IPS-18a (cell line): ENCODE results near the gene KRT35.

Source experiments
- H3K27ac ChIP-seq: one replicate; pipeline ENCODE4 v1.5.1; 2013; ENCODE audit warnings: low read length
- H3K27me3 ChIP-seq: one replicate; pipeline ENCODE4 v1.6.1; 2013; ENCODE audit warnings: mild to moderate bottlenecking, low read length; ENCODE audit not compliant: control insufficient read depth, insufficient read depth
- H3K36me3 ChIP-seq: one replicate; pipeline ENCODE4 v1.6.1; 2013; ENCODE audit warnings: low read depth, low read length; ENCODE audit not compliant: control insufficient read depth
- H3K4me1 ChIP-seq: one replicate; pipeline ENCODE4 v1.6.1; 2013; ENCODE audit warnings: low read depth, low read length; ENCODE audit not compliant: control insufficient read depth
- H3K4me3 ChIP-seq: one replicate; pipeline ENCODE4 v1.5.1; 2013; ENCODE audit warnings: low read length
- H3K9ac ChIP-seq: one replicate; pipeline ENCODE4 v1.6.1; 2013; ENCODE audit warnings: mild to moderate bottlenecking, low read length, moderate library complexity
- H3K9me3 ChIP-seq: one replicate; pipeline ENCODE4 v1.6.1; 2013; ENCODE audit warnings: low read depth, low read length; ENCODE audit not compliant: control insufficient read depth

Gene KRT35

GRCh38 chr17:41464682-41465081, 16.3 kb downstream of the KRT35 start:
- H3K9me3 ChIP-seq, result no peaks in the 10 kb centered on the region
- no peaks in the 10 kb centered on the region for H3K27me3 ChIP-seq
- no peak overlapping the region for H3K4me3 ChIP-seq
- no peaks in the 10 kb centered on the region for H3K36me3 ChIP-seq
- no peak overlapping the region for H3K9ac ChIP-seq
- no peaks in the 10 kb centered on the region for H3K4me1 ChIP-seq
- H3K27ac ChIP-seq, result no peak overlapping the region

- Histone ChIP-seq H3K4me1 (no peaks in the 10 kb centered on the region), H3K27me3 (no peaks in the 10 kb centered on the region), H3K27ac (no peak overlapping the region), H3K4me3 (no peak overlapping the region), H3K9me3 (no peaks in the 10 kb centered on the region), H3K36me3 (no peaks in the 10 kb centered on the region), H3K9ac (no peak overlapping the region)
Observed at GRCh38 chr17:41464173-41464572, 16.8 kb downstream of the KRT35 start.

- Histone ChIP-seq H3K4me1 (no peaks in the 10 kb centered on the region), H3K36me3 (no peaks in the 10 kb centered on the region), H3K9me3 (no peaks in the 10 kb centered on the region), H3K27ac (no peak overlapping the region), H3K9ac (no peak overlapping the region), H3K27me3 (no peaks in the 10 kb centered on the region), H3K4me3 (no peak overlapping the region)
Observed at GRCh38 chr17:41463746-41464145, 17.2 kb downstream of the KRT35 start.

- Histone ChIP-seq H3K27me3 (no peaks in the 10 kb centered on the region), H3K4me3 (no peak overlapping the region), H3K27ac (no peak overlapping the region), H3K9ac (no peak overlapping the region), H3K4me1 (no peaks in the 10 kb centered on the region), H3K36me3 (no peaks in the 10 kb centered on the region), H3K9me3 (no peaks in the 10 kb centered on the region)
Observed at GRCh38 chr17:41462705-41463104, 18.2 kb downstream of the KRT35 start.

- Histone ChIP-seq H3K9me3 (no peaks in the 10 kb centered on the region), H3K27ac (no peak overlapping the region)
Observed at GRCh38 chr17:41457676-41458075, 23.3 kb downstream of the KRT35 start.

GRCh38 chr17:41456204-41456603, 24.7 kb downstream of the KRT35 start:
- no peak overlapping the region for H3K9ac ChIP-seq
- H3K4me3 ChIP-seq, result no peak overlapping the region
- H3K27ac ChIP-seq, result no peak overlapping the region
- H3K9me3 ChIP-seq, result no peaks in the 10 kb centered on the region
- H3K36me3 ChIP-seq, result no peaks in the 10 kb centered on the region
- H3K4me1 ChIP-seq, result no peaks in the 10 kb centered on the region
- H3K27me3 ChIP-seq, result no peaks in the 10 kb centered on the region

More at GRCh38 chr17:41457676-41458075, 23.3 kb downstream of the KRT35 start:
- Histone ChIP-seq H3K36me3 (no peaks in the 10 kb centered on the region), H3K9ac (no peak overlapping the region), H3K4me1 (no peaks in the 10 kb centered on the region), H3K4me3 (no peak overlapping the region), H3K27me3 (no peaks in the 10 kb centered on the region)

- H3K4me3 ChIP-seq, result no peak overlapping the region
- H3K36me3 ChIP-seq, result no peaks in the 10 kb centered on the region
- no peaks in the 10 kb centered on the region for H3K27me3 ChIP-seq
- H3K9ac ChIP-seq, result no peak overlapping the region
- no peaks in the 10 kb centered on the region for H3K9me3 ChIP-seq
- H3K27ac ChIP-seq, result no peak overlapping the region
- H3K4me1 ChIP-seq, result no peaks in the 10 kb centered on the region
Observed at GRCh38 chr17:41455236-41455635, 25.7 kb downstream of the KRT35 start.

GRCh38 chr17:41453066-41453465, 27.9 kb downstream of the KRT35 start:
- Histone ChIP-seq H3K36me3 (no peaks in the 10 kb centered on the region), H3K9ac (no peak overlapping the region)

GRCh38 chr17:41452281-41452680, 28.7 kb downstream of the KRT35 start:
- H3K4me3 ChIP-seq, result no peak overlapping the region
- H3K36me3 ChIP-seq, result no peaks in the 10 kb centered on the region
- no peaks in the 10 kb centered on the region for H3K27me3 ChIP-seq
- H3K9me3 ChIP-seq, result no peaks in the 10 kb centered on the region
- no peak overlapping the region for H3K9ac ChIP-seq
- no peaks in the 10 kb centered on the region for H3K4me1 ChIP-seq
- no peak overlapping the region for H3K27ac ChIP-seq

More at GRCh38 chr17:41453066-41453465, 27.9 kb downstream of the KRT35 start:
- H3K4me1 ChIP-seq, result no peaks in the 10 kb centered on the region
- no peaks in the 10 kb centered on the region for H3K27me3 ChIP-seq
- H3K27ac ChIP-seq, result no peak overlapping the region
- no peak overlapping the region for H3K4me3 ChIP-seq
- H3K9me3 ChIP-seq, result no peaks in the 10 kb centered on the region

GRCh38 chr17:41451154-41451728, 29.7 kb downstream of the KRT35 start:
- no peak overlapping the region for H3K27ac ChIP-seq
- no peaks in the 10 kb centered on the region for H3K9me3 ChIP-seq
- H3K36me3 ChIP-seq, result no peaks in the 10 kb centered on the region
- H3K4me1 ChIP-seq, result no peaks in the 10 kb centered on the region
- H3K27me3 ChIP-seq, result no peaks in the 10 kb centered on the region
- H3K9ac ChIP-seq, result no peak overlapping the region
- H3K4me3 ChIP-seq, result no peak overlapping the region

- H3K9me3 ChIP-seq, result no peaks in the 10 kb centered on the region
- no peak overlapping the region for H3K9ac ChIP-seq
- no peaks in the 10 kb centered on the region for H3K4me1 ChIP-seq
- H3K27ac ChIP-seq, result no peak overlapping the region
- no peaks in the 10 kb centered on the region for H3K36me3 ChIP-seq
- H3K27me3 ChIP-seq, result no peaks in the 10 kb centered on the region
- H3K4me3 ChIP-seq, result no peak overlapping the region
Observed at GRCh38 chr17:41449008-41449407, 31.9 kb downstream of the KRT35 start.

GRCh38 chr17:41448506-41448905, 32.4 kb downstream of the KRT35 start:
- no peak overlapping the region for H3K27ac ChIP-seq
- no peaks in the 10 kb centered on the region for H3K27me3 ChIP-seq
- no peaks in the 10 kb centered on the region for H3K4me1 ChIP-seq
- H3K9ac ChIP-seq, result no peak overlapping the region
- no peaks in the 10 kb centered on the region for H3K36me3 ChIP-seq
- no peaks in the 10 kb centered on the region for H3K9me3 ChIP-seq
- no peak overlapping the region for H3K4me3 ChIP-seq
